ENCODE data around the gene VTI1B.
A peak's percentile ranks its signal among the peaks of the same experiment; 100 is the strongest.

GRCh38 chr14:67666750-67667449, 7.5 kb downstream of the VTI1B start:
- TF ChIP-seq CTCF (IDR thresholded peaks at IDR 0.05; ENCODE audit: low read depth, low read length) (peak; percentile 56), POLR2A (IDR thresholded peaks at IDR 0.05; ENCODE audit: extremely low read depth, insufficient read length) (no peak)
